CD14-positive monocyte (primary cell): ENCODE data around the gene GRK5. TPM values are rescaled to one million over a fixed set of nuclear protein-coding genes. Genes with fewer than 3 reads are reported as not detected.

Experiments used
- DNase-seq, 3 donors: peaks; one replicate each; pipeline ENCODE4 v3.0.0-alpha.2; 2011 to 2022
- H2AFZ ChIP-seq: 2 replicates; pipeline ENCODE4 v1.6.0; 2012; ENCODE audit warnings: mild to moderate bottlenecking, low read depth, low read length, inconsistent platforms; ENCODE audit not compliant: insufficient read depth, poor library complexity, severe bottlenecking
- H3K27ac ChIP-seq, 2 donors: 1 replicate in 1 of 2; 2 replicates in 1 of 2; pipeline ENCODE4 v1.5.1; 2012 to 2013; ENCODE audit warnings: low read length in 2 of 2, control low read depth in 1 of 2, inconsistent platforms in 1 of 2, low read depth in 1 of 2, mild to moderate bottlenecking in 1 of 2
- H3K27me3 ChIP-seq, 2 donors: one replicate each; pipeline versions ENCODE4 v1.6.0 to v1.6.1; 2011 to 2013; ENCODE audit warnings: low read length in 2 of 2; ENCODE audit not compliant: control insufficient read depth in 2 of 2, insufficient read depth in 2 of 2
- H3K36me3 ChIP-seq, 2 donors: replicated peaks in 1 of 2; 1 replicate in 1 of 2; 2 replicates in 1 of 2; pipeline versions ENCODE4 v1.5.1 to v1.6.1; 2012 to 2013; ENCODE audit warnings: low read length in 2 of 2, control low read depth in 1 of 2, inconsistent platforms in 1 of 2, mild to moderate bottlenecking in 1 of 2; ENCODE audit not compliant: insufficient read depth in 2 of 2, control insufficient read depth in 1 of 2
- H3K4me1 ChIP-seq, 2 donors: 1 replicate in 1 of 2; 2 replicates in 1 of 2; pipeline versions ENCODE4 v1.5.1 to v1.6.1; 2012 to 2013; ENCODE audit warnings: low read length in 2 of 2, control low read depth in 1 of 2, inconsistent platforms in 1 of 2, mild to moderate bottlenecking in 1 of 2, moderate library complexity in 1 of 2; ENCODE audit not compliant: insufficient read depth in 2 of 2, control insufficient read depth in 1 of 2
- H3K4me2 ChIP-seq: replicated peaks from 2 replicates; pipeline ENCODE3; 2012; ENCODE audit warnings: low read length, moderate library complexity, mild to moderate bottlenecking; ENCODE audit not compliant: poor library complexity, severe bottlenecking; ENCODE audit errors: extremely low read depth
- H3K4me3 ChIP-seq, 3 experiments: fragments of 200-600 bp in 1 of 3; sonication (generic) in 1 of 3; replicated peaks in 1 of 3; 1 replicate in 2 of 3; 2 replicates in 1 of 3; pipeline ENCODE4 v1.5.1; 2011 to 2013; ENCODE audit warnings: low read length in 3 of 3, mild to moderate bottlenecking in 3 of 3, control low read depth in 2 of 3, low read depth in 2 of 3, inconsistent platforms in 1 of 3, moderate library complexity in 1 of 3
- H3K79me2 ChIP-seq: 2 replicates; pipeline ENCODE4 v1.6.0; 2012; ENCODE audit warnings: mild to moderate bottlenecking, control low read depth, inconsistent platforms, low read length, moderate library complexity; ENCODE audit not compliant: insufficient read depth
- H3K9ac ChIP-seq: 2 replicates; pipeline ENCODE4 v1.6.0; 2017; ENCODE audit warnings: low read length, mild to moderate bottlenecking; ENCODE audit not compliant: insufficient read depth, poor library complexity, severe bottlenecking
- H3K9me3 ChIP-seq, 2 donors: replicated peaks in 1 of 2; 1 replicate in 1 of 2; 2 replicates in 1 of 2; pipeline versions ENCODE4 v1.5.1 to v1.6.1; 2012 to 2013; ENCODE audit warnings: low read length in 2 of 2, control low read depth in 1 of 2; ENCODE audit not compliant: control insufficient read depth in 1 of 2, insufficient read depth in 1 of 2
- H4K20me1 ChIP-seq: 2 replicates; pipeline ENCODE4 v1.6.0; 2012; ENCODE audit warnings: mild to moderate bottlenecking, low read length, control low read depth, moderate library complexity; ENCODE audit not compliant: insufficient read depth
- H3K27ac Mint-ChIP-seq, 7 donors: one replicate each; pipeline ENCODE4 v1.8.0; 2020; ENCODE audit warnings: mild to moderate bottlenecking in 7 of 7, mixed read lengths in 7 of 7, moderate library complexity in 6 of 7, inconsistent platforms in 2 of 7
- H3K27me3 Mint-ChIP-seq, 3 donors: one replicate each; pipeline ENCODE4 v1.8.0; 2021 to 2022; ENCODE audit warnings: low read depth in 3 of 3, mild to moderate bottlenecking in 3 of 3, mixed read lengths in 3 of 3, moderate library complexity in 3 of 3, inconsistent platforms in 1 of 3
- H3K36me3 Mint-ChIP-seq, 2 donors: one replicate each; pipeline ENCODE4 v1.8.0; 2020; ENCODE audit warnings: mixed read lengths in 2 of 2, inconsistent platforms in 1 of 2, mild to moderate bottlenecking in 1 of 2
- H3K4me1 Mint-ChIP-seq: one replicate; pipeline ENCODE4 v1.8.0; 2020; ENCODE audit warnings: mild to moderate bottlenecking, mixed read lengths
- H3K4me3 Mint-ChIP-seq, 2 donors: one replicate each; pipeline ENCODE4 v1.8.0; 2020; ENCODE audit warnings: mild to moderate bottlenecking in 2 of 2, mixed read lengths in 2 of 2, moderate library complexity in 1 of 2
- H3K9me3 Mint-ChIP-seq, 7 donors: one replicate each; pipeline ENCODE4 v1.8.0; 2020 to 2022; ENCODE audit warnings: mixed read lengths in 7 of 7, mild to moderate bottlenecking in 6 of 7, moderate library complexity in 6 of 7, inconsistent platforms in 2 of 7
- CTCF ChIP-seq: fragments of 200-600 bp; IDR thresholded peaks from one replicate; pipeline ENCODE4 v1.8.0; 2022; ENCODE audit warnings: antibody characterized with exemption, mild to moderate bottlenecking
- WGBS: methylation state at CpG from one replicate; pipeline ENCODE4 v1.1.5; 2013; ENCODE audit warnings: missing lambda C conversion rate; ENCODE audit not compliant: insufficient coverage; 5-methylcytosine and 5-hydroxymethylcytosine counted together
- intact Hi-C, 2 donors: fragments of 100-400 bp; cut with micrococcal nuclease; formaldehyde crosslinking; loops; one replicate each; pipeline versions ENCODE4 v1.15.0 to v1.15.1; 2023
- polyA plus RNA-seq, 3 donors: library from polyadenylated mRNA; depleted of rRNA in 1 of 3; unstranded in 2 of 3; stranded (reverse) in 1 of 3; fragments of 300-500 nt in 2 of 3; fragments of >200 nt in 1 of 3; fragmentation: Illumina TruSeq in 2 of 3; gene quantifications; 1 replicate in 2 of 3; 2 replicates in 1 of 3; pipeline ENCODE4 v1.2.3, GENCODE V29; 2012 to 2021

Gene GRK5
- polyA plus RNA-seq, 3 donors = 1.2 to 6.5 (median 2.8) TPM

GRCh38 chr10:119459681-119460340, 252.4 kb downstream of the GRK5 start:
- no peak overlapping the region for H3K27ac ChIP-seq
- Mint-ChIP-seq H3K36me3 (peaks cover 0 to 9% of the 10 kb centered on the region in 2 donors), H3K27ac (no peak overlapping the region), H3K4me1 (no peaks in the 10 kb centered on the region), H3K27me3 (peaks cover 4 to 6% (median 5%) of the 10 kb centered on the region in 3 donors), H3K9me3 (peaks cover 8 to 14% (median 13%) of the 10 kb centered on the region in 7 donors), H3K4me3 (no peak overlapping the region)
- intact Hi-C loops = no loop called here
- no peaks in the 10 kb centered on the region for H3K79me2 ChIP-seq
- H3K9ac ChIP-seq = no peak overlapping the region
- H3K4me3 ChIP-seq = no peak overlapping the region
- H3K27me3 ChIP-seq = no peaks in the 10 kb centered on the region
- no peaks in the 10 kb centered on the region for H3K4me1 ChIP-seq
- H2AFZ ChIP-seq = no peak overlapping the region
- no peak for TF ChIP-seq CTCF
- peaks cover 0 to 12% of the 10 kb centered on the region in 2 donors for H3K9me3 ChIP-seq
- WGBS = 90% methylated on average over 13 of the region's 17 CpGs
- H3K4me2 ChIP-seq = no peak overlapping the region
- H3K36me3 ChIP-seq = peaks cover 0 to 3% of the 10 kb centered on the region in 2 donors
- DNase-seq = no peak
- no peaks in the 10 kb centered on the region for H4K20me1 ChIP-seq

GRCh38 chr10:119460369-119461195, 253.2 kb downstream of the GRK5 start:
- Histone ChIP-seq H4K20me1 (no peaks in the 10 kb centered on the region), H3K9me3 (peaks cover 0 to 12% of the 10 kb centered on the region in 2 donors), H3K4me1 (no peaks in the 10 kb centered on the region), H3K4me2 (no peak overlapping the region), H3K36me3 (peaks cover 0 to 3% of the 10 kb centered on the region in 2 donors), H3K27me3 (no peaks in the 10 kb centered on the region), H3K4me3 (no peak overlapping the region), H3K79me2 (no peaks in the 10 kb centered on the region), H3K9ac (no peak overlapping the region), H3K27ac (no peak overlapping the region), H2AFZ (no peak overlapping the region)
- Mint-ChIP-seq H3K36me3 (peaks cover 0 to 3% of the 10 kb centered on the region in 2 donors), H3K27me3 (peaks cover 6% of the 10 kb centered on the region in 3 donors), H3K9me3 (peaks cover 8 to 14% (median 13%) of the 10 kb centered on the region in 7 donors), H3K4me1 (no peaks in the 10 kb centered on the region), H3K27ac (no peak overlapping the region), H3K4me3 (no peak overlapping the region)
- WGBS = 100% methylated on average over 3 of the region's 11 CpGs
- intact Hi-C loops = no loop called here
- no peak for TF ChIP-seq CTCF
- no peak for DNase-seq
